CD14-positive monocyte (primary cell): ENCODE results near the gene ANP32B. TPM values are rescaled to one million over a fixed set of nuclear protein-coding genes. Genes with fewer than 3 reads are reported as not detected.

ENCODE experiments used
- DNase-seq, 3 donors: peaks; one replicate each; pipeline ENCODE4 v3.0.0-alpha.2; 2011 to 2022
- H2AFZ ChIP-seq: 2 replicates; pipeline ENCODE4 v1.6.0; 2012; ENCODE audit warnings: mild to moderate bottlenecking, low read depth, low read length, inconsistent platforms; ENCODE audit not compliant: insufficient read depth, poor library complexity, severe bottlenecking
- H3K27ac ChIP-seq, 2 donors: 1 replicate in 1 of 2; 2 replicates in 1 of 2; pipeline ENCODE4 v1.5.1; 2012 to 2013; ENCODE audit warnings: low read length in 2 of 2, control low read depth in 1 of 2, inconsistent platforms in 1 of 2, low read depth in 1 of 2, mild to moderate bottlenecking in 1 of 2
- H3K27me3 ChIP-seq, 2 donors: one replicate each; pipeline versions ENCODE4 v1.6.0 to v1.6.1; 2011 to 2013; ENCODE audit warnings: low read length in 2 of 2; ENCODE audit not compliant: control insufficient read depth in 2 of 2, insufficient read depth in 2 of 2
- H3K36me3 ChIP-seq, 2 donors: replicated peaks in 1 of 2; 1 replicate in 1 of 2; 2 replicates in 1 of 2; pipeline versions ENCODE4 v1.5.1 to v1.6.1; 2012 to 2013; ENCODE audit warnings: low read length in 2 of 2, control low read depth in 1 of 2, inconsistent platforms in 1 of 2, mild to moderate bottlenecking in 1 of 2; ENCODE audit not compliant: insufficient read depth in 2 of 2, control insufficient read depth in 1 of 2
- H3K4me1 ChIP-seq, 2 donors: 1 replicate in 1 of 2; 2 replicates in 1 of 2; pipeline versions ENCODE4 v1.5.1 to v1.6.1; 2012 to 2013; ENCODE audit warnings: low read length in 2 of 2, control low read depth in 1 of 2, inconsistent platforms in 1 of 2, mild to moderate bottlenecking in 1 of 2, moderate library complexity in 1 of 2; ENCODE audit not compliant: insufficient read depth in 2 of 2, control insufficient read depth in 1 of 2
- H3K4me2 ChIP-seq: replicated peaks from 2 replicates; pipeline ENCODE3; 2012; ENCODE audit warnings: low read length, moderate library complexity, mild to moderate bottlenecking; ENCODE audit not compliant: poor library complexity, severe bottlenecking; ENCODE audit errors: extremely low read depth
- H3K4me3 ChIP-seq, 3 experiments: fragments of 200-600 bp in 1 of 3; sonication (generic) in 1 of 3; replicated peaks in 1 of 3; 1 replicate in 2 of 3; 2 replicates in 1 of 3; pipeline ENCODE4 v1.5.1; 2011 to 2013; ENCODE audit warnings: low read length in 3 of 3, mild to moderate bottlenecking in 3 of 3, control low read depth in 2 of 3, low read depth in 2 of 3, inconsistent platforms in 1 of 3, moderate library complexity in 1 of 3
- H3K79me2 ChIP-seq: 2 replicates; pipeline ENCODE4 v1.6.0; 2012; ENCODE audit warnings: mild to moderate bottlenecking, control low read depth, inconsistent platforms, low read length, moderate library complexity; ENCODE audit not compliant: insufficient read depth
- H3K9ac ChIP-seq: 2 replicates; pipeline ENCODE4 v1.6.0; 2017; ENCODE audit warnings: low read length, mild to moderate bottlenecking; ENCODE audit not compliant: insufficient read depth, poor library complexity, severe bottlenecking
- H3K9me3 ChIP-seq, 2 donors: replicated peaks in 1 of 2; 1 replicate in 1 of 2; 2 replicates in 1 of 2; pipeline versions ENCODE4 v1.5.1 to v1.6.1; 2012 to 2013; ENCODE audit warnings: low read length in 2 of 2, control low read depth in 1 of 2; ENCODE audit not compliant: control insufficient read depth in 1 of 2, insufficient read depth in 1 of 2
- H4K20me1 ChIP-seq: 2 replicates; pipeline ENCODE4 v1.6.0; 2012; ENCODE audit warnings: mild to moderate bottlenecking, low read length, control low read depth, moderate library complexity; ENCODE audit not compliant: insufficient read depth
- H3K27ac Mint-ChIP-seq, 7 donors: one replicate each; pipeline ENCODE4 v1.8.0; 2020; ENCODE audit warnings: mild to moderate bottlenecking in 7 of 7, mixed read lengths in 7 of 7, moderate library complexity in 6 of 7, inconsistent platforms in 2 of 7
- H3K27me3 Mint-ChIP-seq, 3 donors: one replicate each; pipeline ENCODE4 v1.8.0; 2021 to 2022; ENCODE audit warnings: low read depth in 3 of 3, mild to moderate bottlenecking in 3 of 3, mixed read lengths in 3 of 3, moderate library complexity in 3 of 3, inconsistent platforms in 1 of 3
- H3K36me3 Mint-ChIP-seq, 2 donors: one replicate each; pipeline ENCODE4 v1.8.0; 2020; ENCODE audit warnings: mixed read lengths in 2 of 2, inconsistent platforms in 1 of 2, mild to moderate bottlenecking in 1 of 2
- H3K4me1 Mint-ChIP-seq: one replicate; pipeline ENCODE4 v1.8.0; 2020; ENCODE audit warnings: mild to moderate bottlenecking, mixed read lengths
- H3K4me3 Mint-ChIP-seq, 2 donors: one replicate each; pipeline ENCODE4 v1.8.0; 2020; ENCODE audit warnings: mild to moderate bottlenecking in 2 of 2, mixed read lengths in 2 of 2, moderate library complexity in 1 of 2
- H3K9me3 Mint-ChIP-seq, 7 donors: one replicate each; pipeline ENCODE4 v1.8.0; 2020 to 2022; ENCODE audit warnings: mixed read lengths in 7 of 7, mild to moderate bottlenecking in 6 of 7, moderate library complexity in 6 of 7, inconsistent platforms in 2 of 7
- WGBS: methylation state at CpG from one replicate; pipeline ENCODE4 v1.1.5; 2013; ENCODE audit warnings: missing lambda C conversion rate; ENCODE audit not compliant: insufficient coverage; 5-methylcytosine and 5-hydroxymethylcytosine counted together
- intact Hi-C, 2 donors: fragments of 100-400 bp; cut with micrococcal nuclease; formaldehyde crosslinking; loops; one replicate each; pipeline versions ENCODE4 v1.15.0 to v1.15.1; 2023
- polyA plus RNA-seq, 3 donors: library from polyadenylated mRNA; depleted of rRNA in 1 of 3; unstranded in 2 of 3; stranded (reverse) in 1 of 3; fragments of 300-500 nt in 2 of 3; fragments of >200 nt in 1 of 3; fragmentation: Illumina TruSeq in 2 of 3; gene quantifications; 1 replicate in 2 of 3; 2 replicates in 1 of 3; pipeline ENCODE4 v1.2.3, GENCODE V29; 2012 to 2021
- TF ChIP-seq, protein P1 (sequence below): fragments of 200-600 bp; IDR thresholded peaks from one replicate; pipeline ENCODE4 v1.8.0; 2022; ENCODE audit warnings: antibody characterized with exemption, mild to moderate bottlenecking

Gene ANP32B
- polyA plus RNA-seq, 3 donors = 29.7 to 40.7 (median 30.8) TPM

DNA sequence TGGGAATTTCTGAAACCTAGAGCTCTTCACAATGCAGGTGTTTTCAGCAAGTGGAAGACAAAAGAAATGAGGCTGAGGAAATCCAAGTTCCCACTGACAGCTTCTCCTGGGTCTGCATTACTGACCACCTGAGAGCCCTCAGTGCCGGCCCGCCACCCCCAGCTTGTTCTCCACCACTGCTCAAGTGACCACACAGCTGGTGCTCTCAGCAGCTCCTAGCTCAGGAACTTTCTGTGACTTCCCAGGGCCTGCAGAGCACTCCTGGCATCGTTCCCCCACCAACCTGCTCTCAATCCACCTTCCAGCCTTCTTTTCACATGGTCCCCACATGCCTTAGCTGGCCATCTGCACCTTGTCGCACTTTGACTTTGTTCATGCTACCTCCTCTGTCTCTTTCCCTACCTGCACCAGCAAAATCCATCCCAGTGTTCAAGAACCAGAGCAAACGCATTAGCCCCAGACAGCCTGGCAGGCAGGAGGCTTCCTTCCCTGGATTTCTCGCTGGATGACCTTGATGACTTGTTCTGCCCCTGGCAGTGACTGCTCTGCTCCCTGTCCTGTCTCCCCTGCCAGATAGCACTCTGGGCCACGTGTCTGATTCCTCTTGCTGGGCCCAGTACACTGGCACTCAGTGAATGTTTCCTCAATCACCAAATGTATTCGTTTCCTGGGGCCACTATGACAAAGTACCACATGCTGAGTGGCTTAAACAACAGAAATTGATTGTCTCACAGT, 38.3 kb downstream of the ANP32B start:
- 91% methylated on average over 8 of the region's 8 CpGs for WGBS
- H3K27me3 ChIP-seq = no peaks in the 10 kb centered on the region
- no peak overlapping the region for H3K4me3 ChIP-seq
- Mint-ChIP-seq H3K4me1 (peaks cover 11% of the 10 kb centered on the region), H3K36me3 (peaks cover 44 to 49% of the 10 kb centered on the region in 2 donors), H3K4me3 (no peak overlapping the region), H3K27me3 (no peaks in the 10 kb centered on the region), H3K9me3 (no peaks in the 10 kb centered on the region), H3K27ac (peak overlapping the region in 4 of 7 donors; percentile 15 to 57 (median 34))
- DNase-seq = no peak
- TF ChIP-seq, protein P1, sequence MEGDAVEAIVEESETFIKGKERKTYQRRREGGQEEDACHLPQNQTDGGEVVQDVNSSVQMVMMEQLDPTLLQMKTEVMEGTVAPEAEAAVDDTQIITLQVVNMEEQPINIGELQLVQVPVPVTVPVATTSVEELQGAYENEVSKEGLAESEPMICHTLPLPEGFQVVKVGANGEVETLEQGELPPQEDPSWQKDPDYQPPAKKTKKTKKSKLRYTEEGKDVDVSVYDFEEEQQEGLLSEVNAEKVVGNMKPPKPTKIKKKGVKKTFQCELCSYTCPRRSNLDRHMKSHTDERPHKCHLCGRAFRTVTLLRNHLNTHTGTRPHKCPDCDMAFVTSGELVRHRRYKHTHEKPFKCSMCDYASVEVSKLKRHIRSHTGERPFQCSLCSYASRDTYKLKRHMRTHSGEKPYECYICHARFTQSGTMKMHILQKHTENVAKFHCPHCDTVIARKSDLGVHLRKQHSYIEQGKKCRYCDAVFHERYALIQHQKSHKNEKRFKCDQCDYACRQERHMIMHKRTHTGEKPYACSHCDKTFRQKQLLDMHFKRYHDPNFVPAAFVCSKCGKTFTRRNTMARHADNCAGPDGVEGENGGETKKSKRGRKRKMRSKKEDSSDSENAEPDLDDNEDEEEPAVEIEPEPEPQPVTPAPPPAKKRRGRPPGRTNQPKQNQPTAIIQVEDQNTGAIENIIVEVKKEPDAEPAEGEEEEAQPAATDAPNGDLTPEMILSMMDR = no peak
- intact Hi-C loops = loop anchor here in 1 of 2 donors (2.0 kb wide), 1 partner anchor 57 kb away; no protein-coding TSS in a partner anchor
- H4K20me1 ChIP-seq = no peaks in the 10 kb centered on the region
- H3K27ac ChIP-seq = peak overlapping the region in 1 of 2 donors; percentile 36
- H3K9ac ChIP-seq = no peak overlapping the region
- no peak overlapping the region for H3K4me2 ChIP-seq
- peaks cover 0 to 6% of the 10 kb centered on the region in 2 donors for H3K4me1 ChIP-seq
- H3K79me2 ChIP-seq = no peaks in the 10 kb centered on the region
- peaks cover 31 to 64% of the 10 kb centered on the region in 2 donors for H3K36me3 ChIP-seq
- no peaks in the 10 kb centered on the region for H3K9me3 ChIP-seq
- H2AFZ ChIP-seq = no peak overlapping the region

DNA sequence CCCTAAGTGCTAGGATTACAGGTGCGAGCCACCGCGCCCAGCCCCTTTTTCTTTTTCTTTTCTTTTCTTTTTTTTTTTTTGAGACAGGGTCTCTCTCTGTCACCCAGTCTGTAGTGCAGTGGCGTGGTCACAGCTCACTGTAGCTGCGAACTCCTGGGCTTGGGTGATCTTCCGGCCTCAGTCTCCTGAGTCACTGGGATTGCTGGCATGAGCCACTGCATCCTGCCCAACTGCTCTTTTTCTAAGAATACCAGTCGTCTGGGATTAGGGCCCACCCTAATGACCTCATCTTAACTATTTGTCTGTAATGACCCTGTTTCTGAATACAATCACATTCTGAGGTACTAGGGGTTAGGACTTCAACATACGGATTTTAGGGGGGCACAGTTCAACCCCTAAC, 39.3 kb downstream of the ANP32B start:
- no peaks in the 10 kb centered on the region for H4K20me1 ChIP-seq
- H3K79me2 ChIP-seq = no peaks in the 10 kb centered on the region
- WGBS = 92% methylated on average over 6 of the region's 8 CpGs
- peaks cover 11% of the 10 kb centered on the region for H3K4me1 Mint-ChIP-seq
- no peaks in the 10 kb centered on the region for H3K27me3 ChIP-seq
- no peak overlapping the region for H3K4me2 ChIP-seq
- TF ChIP-seq, protein P1 = no peak
- H3K4me3 ChIP-seq = no peak overlapping the region
- peaks cover 0 to 2% (median 0%) of the 10 kb centered on the region in 3 donors for H3K27me3 Mint-ChIP-seq
- H3K4me1 ChIP-seq = peaks cover 0 to 6% of the 10 kb centered on the region in 2 donors
- no peak overlapping the region for H3K27ac ChIP-seq
- H3K4me3 Mint-ChIP-seq = no peak overlapping the region
- no peaks in the 10 kb centered on the region for H3K9me3 Mint-ChIP-seq
- H3K27ac Mint-ChIP-seq = peak overlapping the region in 3 of 7 donors; percentile 47 to 67 (median 50)
- H3K9ac ChIP-seq = no peak overlapping the region
- intact Hi-C loops = no loop called here
- H2AFZ ChIP-seq = no peak overlapping the region
- H3K36me3 Mint-ChIP-seq = peaks cover 40 to 46% of the 10 kb centered on the region in 2 donors
- no peaks in the 10 kb centered on the region for H3K9me3 ChIP-seq
- no peak for DNase-seq
- H3K36me3 ChIP-seq = peaks cover 25 to 56% of the 10 kb centered on the region in 2 donors
